ENCODE data around the gene LY86.
A peak's percentile ranks its signal among the peaks of the same experiment; 100 is the strongest.

The LY86 gene

DNA sequence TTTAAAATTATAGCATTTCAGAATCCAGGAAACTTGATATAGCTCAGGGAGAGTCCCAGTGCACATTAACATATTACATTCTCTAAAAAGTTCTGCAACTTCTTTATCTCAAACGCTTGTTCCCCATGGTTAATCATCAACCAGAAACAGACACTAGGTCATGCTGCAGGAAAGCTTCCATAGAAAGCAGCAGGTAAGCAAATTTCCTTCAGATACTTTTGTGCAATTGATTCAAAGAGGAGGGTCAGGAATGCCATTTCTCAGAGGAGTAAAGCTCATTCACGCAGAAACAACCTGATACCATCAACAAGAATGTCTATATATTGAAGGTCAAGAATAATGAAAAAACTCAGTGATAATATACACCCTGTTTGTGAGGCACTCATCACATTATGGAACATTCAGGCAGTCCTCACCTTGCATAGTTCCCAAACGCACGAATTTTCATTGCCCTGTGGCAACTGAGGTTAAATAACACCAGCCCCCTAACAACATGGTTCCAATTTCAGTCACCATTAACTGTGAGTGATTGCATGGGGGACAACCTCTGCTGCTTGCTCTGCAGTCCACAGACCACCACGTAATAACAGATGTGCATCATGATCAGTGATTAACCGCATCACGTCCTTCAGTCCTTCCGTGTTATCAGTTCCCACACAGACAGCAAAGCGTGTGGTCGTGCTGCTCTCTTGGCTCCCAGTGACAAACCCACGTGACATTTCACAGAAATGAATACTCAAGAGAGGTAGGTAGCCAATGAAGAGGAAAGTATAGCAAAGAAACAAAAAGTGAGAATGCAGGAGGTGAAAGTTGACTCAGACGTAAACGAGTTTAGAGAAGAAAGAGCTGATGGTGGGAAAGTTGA is 95.7 kb downstream of the LY86 start:
- DNase-seq: peak; percentile 64

DNA sequence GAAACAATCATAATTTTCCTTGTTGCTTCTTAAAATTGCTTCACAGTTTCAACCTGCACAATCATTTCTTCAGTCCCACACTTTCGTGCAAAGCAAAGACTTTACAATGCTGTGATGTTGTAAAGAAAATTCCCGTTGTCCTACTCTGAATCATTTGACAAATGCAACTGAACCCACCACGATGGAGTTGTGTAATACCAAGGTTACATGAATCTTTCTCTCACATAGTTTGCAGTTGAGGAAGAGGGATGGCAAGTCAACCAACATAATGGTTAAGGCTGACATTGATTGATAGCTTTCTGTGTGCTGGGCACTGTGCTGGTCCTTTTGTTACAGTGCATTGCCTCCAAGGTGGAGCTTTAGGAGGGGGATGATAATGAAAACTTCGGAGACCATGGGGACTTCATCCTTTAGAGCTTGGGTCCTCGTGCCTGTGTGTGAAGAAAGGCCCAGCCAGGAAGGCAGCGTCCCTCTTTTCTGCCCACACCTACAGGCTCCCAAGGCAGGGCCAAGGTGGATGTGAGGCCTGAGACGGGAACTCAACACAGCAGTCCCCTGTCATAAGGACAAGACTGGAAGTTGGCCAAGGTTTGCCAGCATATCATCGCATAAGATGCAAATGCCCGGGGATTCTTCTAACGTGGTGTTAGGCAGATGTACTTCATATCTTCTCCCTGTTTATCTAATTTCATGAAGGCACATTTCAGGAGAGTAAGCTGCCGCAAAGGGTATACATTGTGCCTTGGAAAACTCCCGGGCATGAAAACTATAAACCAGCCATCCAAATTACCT is 96.9 kb downstream of the LY86 start:
- DNase-seq: no peak

DNA sequence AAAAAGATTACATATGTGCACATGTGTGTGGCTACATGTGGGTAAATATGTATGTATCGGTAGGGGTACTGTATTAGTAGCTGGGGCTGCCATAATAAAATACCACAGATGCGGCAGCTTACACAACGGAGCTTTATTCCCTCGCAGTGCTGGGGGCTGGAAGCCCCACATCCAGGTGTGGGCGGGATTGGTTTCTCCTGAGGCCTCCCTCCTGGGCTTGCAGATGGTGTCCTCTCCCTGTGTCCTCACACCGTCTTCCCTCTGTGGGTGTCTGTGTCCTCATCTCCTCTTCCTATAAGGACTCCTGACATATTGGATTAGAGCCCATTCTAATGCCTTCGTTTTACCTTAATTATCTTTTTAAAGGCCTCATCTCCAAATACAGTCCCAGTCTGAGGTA is 97.7 kb downstream of the LY86 start:
- no peak for DNase-seq

DNA sequence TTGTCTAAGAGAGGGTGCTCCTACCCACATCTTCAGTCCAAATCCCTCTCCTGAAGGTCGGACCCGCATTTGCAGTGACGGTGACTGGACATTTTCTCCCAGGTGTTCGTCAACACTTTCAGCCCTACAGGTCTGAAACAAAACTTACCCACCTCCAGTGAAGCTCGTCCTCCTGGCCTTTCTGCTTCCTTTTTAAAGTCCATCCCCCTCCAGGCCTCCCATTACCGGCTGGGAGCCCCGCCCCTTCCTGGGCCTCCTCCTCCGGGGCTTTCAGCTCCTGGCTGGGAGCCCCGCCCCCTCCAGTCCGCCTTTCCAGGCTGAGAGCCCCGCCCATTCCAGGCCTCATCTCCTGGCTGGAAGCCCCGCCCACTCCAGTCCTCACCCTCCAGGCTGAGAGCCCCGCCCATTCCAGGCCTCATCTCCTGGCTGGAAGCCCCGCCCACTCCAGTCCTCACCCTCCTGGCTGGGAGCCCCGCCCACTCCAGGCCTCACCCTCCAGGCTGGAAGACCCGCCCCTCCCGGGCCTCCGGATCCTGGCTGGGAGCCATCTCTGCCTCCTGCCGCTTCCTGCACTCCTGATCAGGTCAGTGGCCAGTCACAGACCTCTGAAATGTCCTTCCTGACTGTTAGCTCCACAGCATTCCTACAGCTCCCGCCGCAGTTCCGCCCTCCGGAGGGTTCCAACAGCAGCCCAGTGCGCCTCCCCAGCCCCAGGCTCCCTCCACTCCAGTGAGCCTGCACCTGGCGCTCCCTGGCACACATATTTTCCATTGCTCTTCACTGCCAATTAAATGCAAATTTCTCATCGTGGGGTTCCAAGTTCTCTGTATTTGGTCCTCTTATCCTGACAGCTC is 98.5 kb downstream of the LY86 start:
- DNase-seq: peak; percentile 35

DNA sequence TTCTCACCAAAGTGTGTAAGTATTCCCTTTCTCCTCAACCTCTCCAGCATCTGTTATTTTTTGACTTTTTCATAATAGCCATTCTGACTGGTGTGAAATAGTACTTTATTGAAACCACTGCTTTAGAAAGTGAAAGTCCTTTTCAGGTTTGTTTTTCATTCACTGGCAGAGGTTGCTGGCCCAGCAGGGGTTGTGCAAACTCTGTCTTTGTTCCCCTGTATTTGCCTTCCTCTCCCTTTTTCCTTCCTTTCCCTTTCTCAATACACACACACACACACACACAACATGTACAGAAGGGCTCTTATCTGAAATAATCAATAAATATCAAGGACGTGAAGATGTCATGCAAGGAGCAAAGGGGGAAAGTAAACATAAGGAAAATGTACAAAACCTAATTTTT is 99.8 kb downstream of the LY86 start:
- no peak for DNase-seq

DNA sequence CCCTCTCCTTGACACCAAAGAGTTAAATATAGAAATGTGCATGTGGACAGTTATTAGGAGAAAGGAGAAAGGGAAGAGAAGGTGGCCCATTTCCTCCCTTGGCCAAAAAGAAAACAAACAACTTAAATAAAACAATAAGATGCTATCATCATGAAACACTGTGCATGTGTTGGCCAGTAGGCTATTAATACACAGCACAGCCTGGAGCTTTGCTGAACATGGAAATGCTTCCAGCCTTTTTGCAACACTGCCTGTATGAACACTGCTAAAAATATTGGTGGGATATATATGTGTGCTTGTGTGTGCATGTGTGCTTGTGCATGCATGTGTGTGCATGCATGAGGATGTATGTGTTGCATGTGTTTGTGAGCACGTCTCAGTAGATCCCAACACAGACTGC is 100.4 kb downstream of the LY86 start:
- DNase-seq: no peak

DNA sequence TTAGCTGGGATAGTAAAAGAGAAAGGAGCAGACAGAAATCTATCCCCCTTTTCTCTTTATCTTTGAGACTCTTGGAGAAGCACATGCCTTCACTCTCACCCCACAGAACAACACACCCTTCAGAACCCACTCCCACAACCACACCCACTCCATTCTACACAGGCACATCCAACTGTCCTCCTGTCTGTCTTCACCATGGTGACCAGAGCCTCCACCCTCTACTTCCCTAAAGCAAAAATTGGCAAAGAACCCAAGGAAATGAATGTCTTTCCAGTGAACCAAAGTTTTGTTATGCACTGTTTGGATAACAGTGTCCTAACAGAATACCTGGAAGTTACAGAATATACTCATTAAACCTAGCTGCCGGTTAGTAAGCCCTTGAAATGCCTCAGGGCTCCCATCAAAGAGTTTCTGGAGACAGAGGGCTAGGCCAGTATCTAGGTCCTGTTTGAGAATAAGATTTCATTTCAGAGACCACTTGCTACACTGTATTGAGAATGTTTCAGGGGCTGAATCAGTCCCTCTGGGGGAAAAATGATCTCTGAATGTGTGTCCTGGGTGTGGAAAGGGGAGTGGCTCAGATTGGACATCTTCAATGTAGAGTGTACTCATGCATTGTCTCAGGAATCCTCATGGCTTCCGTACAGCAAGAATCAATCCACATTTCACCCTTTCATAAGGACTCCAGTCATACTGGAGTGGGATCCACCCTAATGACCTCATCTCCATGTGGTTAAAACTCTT is 101.1 kb downstream of the LY86 start:
- no peak for DNase-seq

DNA sequence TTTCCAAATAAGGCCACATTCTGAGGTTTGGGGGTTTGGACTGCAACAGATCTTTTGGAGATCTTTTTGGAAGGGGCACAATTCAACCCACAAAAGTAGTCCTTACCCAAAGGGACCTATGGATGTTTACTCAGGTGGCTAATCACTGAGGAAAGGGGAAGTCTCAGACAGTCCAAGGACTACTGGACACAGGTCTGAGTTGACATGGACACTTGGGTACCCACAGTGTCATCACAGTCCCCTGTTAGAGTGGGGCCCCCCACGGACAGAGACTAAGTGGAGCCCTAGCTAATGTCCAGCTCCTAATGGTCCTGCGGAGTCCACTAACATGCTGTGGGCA is 101.6 kb downstream of the LY86 start:
- no peak for DNase-seq

DNA sequence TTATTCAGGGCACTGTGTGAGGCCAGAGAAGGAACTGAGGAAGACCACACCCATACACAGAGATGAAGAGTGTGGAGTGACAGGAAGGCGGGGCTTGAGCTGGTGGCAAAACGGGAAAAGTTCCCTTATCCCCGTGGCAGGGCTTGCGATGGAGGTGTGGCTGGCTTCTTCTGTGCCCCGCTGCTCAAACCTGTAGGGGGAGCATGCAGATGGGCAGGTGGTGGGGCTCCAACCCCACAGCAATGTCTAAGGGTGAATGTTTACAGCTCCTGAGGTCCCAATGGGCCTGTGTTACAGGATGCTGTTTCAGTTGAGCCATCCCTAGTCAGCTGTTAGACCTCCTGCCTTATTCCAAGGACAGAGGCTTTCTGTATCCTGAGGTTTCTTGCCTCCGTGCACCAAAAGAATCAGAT is 105.9 kb downstream of the LY86 start:
- DNase-seq: no peak

DNA sequence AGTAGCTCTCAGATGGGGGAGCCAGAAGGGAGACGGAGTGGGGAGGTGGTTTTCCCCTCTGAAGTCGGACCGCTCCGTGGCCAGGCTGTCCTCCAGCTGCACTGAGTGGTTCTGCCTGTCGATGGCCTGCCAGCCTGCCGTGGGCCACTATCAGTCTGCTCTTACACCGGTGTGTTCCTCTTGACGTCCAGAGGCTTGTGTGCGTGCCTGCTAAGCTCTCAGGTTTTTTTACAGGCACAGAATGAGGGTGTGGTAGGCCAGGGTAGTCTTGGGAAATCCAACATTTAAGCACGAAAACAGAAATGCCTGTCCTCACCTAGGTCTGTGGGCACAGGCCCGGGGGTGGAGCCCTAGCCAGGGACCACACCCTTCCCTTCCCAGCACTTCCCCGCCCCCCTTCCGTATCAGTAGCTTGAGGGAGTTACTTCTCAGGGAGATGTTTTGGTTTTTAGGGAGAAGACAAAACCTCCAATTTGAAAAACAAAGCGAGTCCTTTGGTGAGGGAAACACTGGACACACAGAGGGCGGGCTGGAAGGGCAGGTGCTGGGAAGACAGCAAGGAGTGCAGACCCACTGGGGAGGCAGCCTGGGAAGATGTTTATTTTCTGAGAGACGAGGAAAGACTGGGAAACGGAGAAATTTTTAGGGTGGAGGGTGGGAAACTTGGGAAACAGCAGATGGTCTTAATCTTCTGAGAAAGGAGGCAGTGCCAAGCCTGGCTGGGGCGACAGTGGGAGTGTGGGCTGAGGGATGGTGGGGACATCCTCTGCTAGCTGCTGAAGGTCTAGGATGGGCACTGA is 106.5 kb downstream of the LY86 start:
- DNase-seq: no peak

DNA sequence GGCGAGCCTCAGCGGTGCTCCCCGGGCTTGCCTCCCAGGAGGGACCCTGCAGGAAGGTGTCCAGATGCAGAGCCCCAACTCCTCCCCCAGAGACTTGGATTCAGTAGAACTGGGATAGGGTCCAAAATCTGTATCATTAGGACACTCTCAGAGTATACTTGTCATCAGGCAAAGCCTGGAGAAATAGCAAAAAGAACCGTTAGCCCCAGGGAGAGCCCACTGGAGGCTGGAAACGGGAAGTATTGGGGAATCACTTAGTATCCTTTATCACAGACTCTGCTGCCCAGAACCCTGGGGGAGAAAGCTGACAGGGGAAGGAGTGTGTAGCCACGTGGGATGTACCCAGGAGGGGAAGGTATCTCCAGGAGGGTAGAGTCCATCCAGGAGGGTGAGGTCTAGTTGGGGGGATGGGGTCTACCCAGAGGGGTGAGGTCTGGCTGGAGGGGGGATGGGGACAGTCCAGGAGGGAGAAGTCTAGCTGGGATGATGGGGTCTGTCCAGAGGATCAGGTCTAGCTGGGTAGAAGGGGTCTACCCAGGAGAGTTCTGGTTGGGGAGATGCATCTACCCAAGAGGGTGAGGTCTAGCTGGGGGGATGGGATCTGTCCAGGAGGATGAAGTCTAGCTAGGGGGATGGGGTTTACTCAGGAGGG is 107.2 kb downstream of the LY86 start:
- DNase-seq: no peak

DNA sequence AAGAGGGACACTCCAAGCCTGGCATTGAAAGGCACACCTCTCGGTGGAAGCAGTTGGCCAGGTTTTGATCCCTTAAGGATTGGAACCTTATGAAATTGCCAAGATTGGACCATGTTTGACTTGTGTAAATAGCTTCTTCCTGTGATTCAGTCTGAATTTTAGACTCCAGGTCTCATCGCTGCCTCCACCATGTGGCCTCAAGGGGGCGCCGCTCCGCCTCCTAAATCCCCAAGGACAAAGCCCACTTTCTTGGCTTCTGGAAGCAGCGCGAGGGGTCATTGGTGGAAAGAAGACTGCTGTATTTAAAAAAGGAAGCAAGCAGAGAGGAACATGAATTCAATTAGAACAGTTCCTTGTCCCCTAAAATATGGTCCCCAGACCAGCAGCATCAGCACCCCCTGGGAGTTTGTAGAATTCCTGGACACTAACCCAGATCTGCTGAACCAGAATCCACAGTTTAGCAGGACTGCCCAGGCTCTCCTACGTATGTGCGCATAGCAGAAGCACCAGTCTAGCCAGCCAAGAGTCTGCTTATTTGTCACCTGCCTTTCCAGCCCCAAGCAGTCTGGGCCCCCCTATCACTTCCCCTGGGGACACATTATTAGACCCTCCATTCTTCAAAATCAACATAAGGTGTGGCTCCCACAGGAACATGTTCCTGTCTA is 108.5 kb downstream of the LY86 start:
- peak; percentile 50 for DNase-seq

DNA sequence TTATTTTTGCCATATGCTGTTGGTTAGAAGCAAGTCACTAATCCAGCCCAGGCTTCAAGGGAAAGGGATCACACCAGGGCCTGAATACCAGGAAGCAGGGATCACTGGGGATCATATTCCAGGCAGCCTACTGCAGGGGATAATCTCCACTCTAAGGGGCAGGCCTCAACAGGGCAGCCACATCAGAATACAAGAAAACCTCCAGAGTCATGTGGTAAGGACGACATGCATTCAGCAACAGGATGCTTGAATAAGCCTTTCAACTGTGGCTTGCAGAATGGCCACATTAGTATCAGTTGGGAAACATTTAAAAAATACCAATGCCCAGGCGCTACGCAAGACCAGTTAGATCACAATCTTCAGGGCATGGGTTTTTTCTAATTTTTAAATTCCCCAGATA is 109.1 kb downstream of the LY86 start:
- DNase-seq: no peak

DNA sequence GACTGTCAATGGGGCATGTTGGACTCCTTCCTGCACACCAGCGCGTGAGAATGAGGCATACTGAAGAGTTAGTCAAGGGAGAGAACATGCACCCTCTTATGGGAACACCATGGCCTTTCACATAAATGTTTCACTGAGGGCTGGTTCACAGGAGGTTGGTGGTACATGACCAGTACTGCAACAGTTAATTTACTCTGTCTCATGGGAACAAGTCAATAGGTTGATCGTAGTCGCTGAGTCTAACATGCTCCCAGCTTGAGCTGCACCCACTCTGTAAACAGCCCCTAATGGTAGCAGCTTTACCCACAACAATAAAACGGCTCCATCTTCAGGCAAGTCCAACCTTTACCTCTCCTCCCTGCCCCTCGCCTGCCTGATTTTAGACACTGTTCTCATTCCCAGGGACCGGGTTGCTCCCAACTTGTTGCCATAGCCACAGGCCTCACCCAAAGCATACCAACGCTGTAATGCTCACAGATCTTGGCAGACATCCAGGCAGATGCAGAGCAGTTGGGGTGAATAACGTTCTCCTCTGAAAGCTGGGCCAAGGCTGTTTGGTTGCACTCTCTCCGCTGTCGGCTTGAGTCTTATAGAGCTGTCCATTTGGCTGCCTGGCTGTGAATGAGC is 111.3 kb downstream of the LY86 start:
- DNase-seq: no peak

DNA sequence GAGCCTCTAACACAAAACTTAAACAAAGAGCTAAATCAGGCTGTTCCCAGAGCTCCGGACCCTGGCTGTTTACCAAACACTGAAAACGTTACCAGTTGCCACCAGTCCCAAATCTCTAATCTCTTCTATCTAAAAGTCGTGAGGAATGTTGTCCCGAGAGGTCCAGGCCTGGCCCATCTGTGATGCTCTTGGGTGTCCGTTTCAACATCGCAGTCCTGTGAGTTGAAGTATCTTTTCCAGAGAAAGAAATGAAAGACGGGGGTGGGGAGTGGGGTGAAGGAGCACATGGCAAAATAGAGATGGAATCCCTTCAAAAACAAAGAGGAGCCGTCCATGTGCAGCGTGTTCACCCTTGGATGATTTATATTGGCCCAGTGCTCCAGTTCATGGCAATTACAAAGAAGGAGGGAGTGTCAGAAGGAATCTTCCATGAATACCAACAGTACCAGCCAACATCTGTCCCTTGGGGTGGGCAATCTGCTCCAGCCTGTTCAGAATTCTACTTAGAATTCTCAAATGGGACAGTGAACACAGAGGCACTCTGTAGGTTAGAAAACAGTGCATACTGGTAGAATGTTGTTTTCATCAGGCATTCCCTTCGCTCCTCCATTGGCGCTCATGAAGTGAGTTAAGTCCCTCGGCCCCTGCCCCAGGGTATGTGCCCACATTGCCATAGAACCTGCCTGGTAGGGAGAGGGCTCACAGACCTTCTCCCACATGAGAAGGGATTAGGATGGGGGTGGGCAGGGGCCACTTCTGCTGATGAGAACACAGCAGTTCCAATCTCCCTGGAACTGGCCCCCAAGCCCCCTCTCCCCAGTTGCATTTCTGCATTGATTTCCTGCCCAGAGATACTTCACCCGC is 112.1 kb downstream of the LY86 start:
- DNase-seq: no peak

DNA sequence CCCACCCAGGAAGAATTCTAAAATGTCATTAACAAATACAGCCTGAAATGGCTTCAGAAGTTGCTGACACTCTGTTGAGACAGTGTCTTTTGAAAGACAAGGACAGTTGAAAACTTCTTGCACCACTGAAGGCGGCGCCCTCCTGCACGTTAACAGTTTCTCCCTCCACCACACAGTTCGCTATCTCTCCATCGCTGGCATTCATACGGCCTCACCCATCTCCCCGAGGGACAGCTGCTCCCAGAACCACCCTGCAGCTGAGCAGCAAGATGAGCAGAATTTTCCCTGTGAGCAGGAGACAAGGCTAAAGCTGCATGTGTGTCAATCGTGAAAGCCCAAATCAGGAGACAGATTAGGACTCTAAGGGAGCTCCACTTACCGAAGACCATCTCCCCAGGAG is 113.3 kb downstream of the LY86 start:
- DNase-seq: no peak

DNA sequence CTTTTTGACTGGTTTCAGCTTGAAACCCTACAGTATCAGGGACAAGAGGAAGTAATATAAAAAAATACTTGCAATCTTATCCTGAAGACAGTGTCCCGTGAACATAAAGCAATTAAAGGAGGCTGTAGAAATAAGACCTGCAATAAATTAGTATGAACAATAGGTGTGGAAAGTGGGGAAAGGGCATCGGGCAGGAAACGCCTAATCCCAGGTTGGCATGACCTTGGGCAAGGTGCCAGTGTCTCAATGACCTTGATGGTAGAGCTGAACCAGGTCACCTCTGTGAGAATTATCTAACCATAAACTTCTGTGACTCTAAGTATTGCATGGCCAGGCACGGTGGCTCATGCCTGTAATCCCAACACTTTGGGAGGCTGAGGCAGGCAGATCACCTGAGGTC is 115.2 kb downstream of the LY86 start:
- DNase-seq: no peak
